Uterus (tissue), 4 donors: ENCODE measurements around the gene MMP12. TPM values are rescaled to one million over a fixed set of nuclear protein-coding genes. Genes with fewer than 3 reads are reported as not detected.

Experiments
- DNase-seq, 2 donors: peaks; one replicate each; pipeline ENCODE4 v3.0.0-alpha.2; 2019 to 2020
- H3K27ac ChIP-seq, 2 donors: fragments of 200-600 bp; sonication (generic); 1 replicate in 1 of 2; 2 replicates in 1 of 2; pipeline ENCODE4 v1.5.1; 2016 to 2018
- H3K27me3 ChIP-seq, 2 donors: fragments of 200-600 bp; sonication (generic); one replicate each; pipeline ENCODE4 v1.5.1; 2018 to 2019; ENCODE audit warnings: control low read depth in 1 of 2
- H3K36me3 ChIP-seq, 2 donors: fragments of 200-600 bp; sonication (generic); one replicate each; pipeline ENCODE4 v1.5.1; 2019; ENCODE audit warnings: control low read depth in 1 of 2
- H3K4me1 ChIP-seq, 2 donors: fragments of 200-600 bp; sonication (generic); one replicate each; pipeline ENCODE4 v1.5.1; 2018 to 2019; ENCODE audit warnings: control low read depth in 1 of 2
- H3K4me3 ChIP-seq, 2 donors: fragments of 200-600 bp; sonication (generic); 1 replicate in 1 of 2; 2 replicates in 1 of 2; pipeline ENCODE4 v1.5.1; 2018 to 2019; ENCODE audit warnings: mild to moderate bottlenecking in 1 of 2
- H3K9me3 ChIP-seq, 2 donors: fragments of 200-600 bp; sonication (generic); one replicate each; pipeline ENCODE4 v1.5.1; 2019; ENCODE audit warnings: control low read depth in 1 of 2
- POLR2A ChIP-seq, 2 donors: fragments of 450-650 bp; IDR thresholded peaks; one replicate each; pipeline ENCODE4 v1.6.1; 2016; ENCODE audit warnings: antibody characterized with exemption in 2 of 2, mild to moderate bottlenecking in 1 of 2, moderate library complexity in 1 of 2
- intact Hi-C: fragments of 100-400 bp; cut with DNase I; formaldehyde crosslinking; loops from one replicate; pipeline ENCODE4 v1.15.1; 2023; ENCODE audit warnings: low total_unique reads
- total RNA-seq, 4 donors: library from RNA; depleted of rRNA in 3 of 4; stranded (reverse); fragments of >200 nt in 3 of 4; gene quantifications; one replicate each; pipeline versions ENCODE4 v1.1.0 to v1.2.4, GENCODE V29; 2014 to 2023
- TF ChIP-seq, protein P1 (sequence below), 4 experiments: fragments of 200-600 bp in 2 of 4; fragments of 450-650 bp in 2 of 4; sonication (generic) in 2 of 4; IDR thresholded peaks; one replicate each; pipeline ENCODE4 v1.5.1; 2016 to 2019; ENCODE audit warnings: antibody characterized with exemption in 4 of 4, mild to moderate bottlenecking in 2 of 4, moderate library complexity in 1 of 4
- donor health status: DM: yes; HTN: yes; CAD: no.

The MMP12 gene
- total RNA-seq, 4 donors from 2014 or later, result not detected

DNA sequence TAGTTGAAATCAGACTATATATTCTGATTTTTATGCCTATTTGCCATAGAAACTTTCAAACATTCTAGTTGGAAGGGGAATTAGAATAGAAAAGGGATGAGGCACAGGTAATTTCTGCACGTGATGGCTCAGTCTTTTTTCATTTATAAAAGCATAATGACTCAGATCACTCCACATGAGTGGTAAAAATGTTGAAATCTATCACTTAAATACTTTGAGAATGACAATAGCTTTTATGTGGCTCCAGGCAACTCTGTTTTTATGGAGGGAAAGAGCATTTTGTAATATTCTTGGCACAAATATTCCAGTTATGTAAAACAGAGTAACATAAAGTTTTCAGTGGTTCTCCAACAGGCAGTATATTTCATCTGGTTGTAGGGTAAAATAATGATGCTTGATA lies 25.5 kb downstream of the MMP12 start:
- Histone ChIP-seq H3K4me1 (no peaks in the 10 kb centered on the region), H3K4me3 (no peak overlapping the region), H3K9me3 (no peaks in the 10 kb centered on the region), H3K36me3 (no peaks in the 10 kb centered on the region), H3K27ac (no peak overlapping the region), H3K27me3 (no peaks in the 10 kb centered on the region)
- intact Hi-C loops, result no loop called here
- TF ChIP-seq POLR2A (IDR thresholded peaks at IDR 0.05), result no peak
- TF ChIP-seq, protein P1, sequence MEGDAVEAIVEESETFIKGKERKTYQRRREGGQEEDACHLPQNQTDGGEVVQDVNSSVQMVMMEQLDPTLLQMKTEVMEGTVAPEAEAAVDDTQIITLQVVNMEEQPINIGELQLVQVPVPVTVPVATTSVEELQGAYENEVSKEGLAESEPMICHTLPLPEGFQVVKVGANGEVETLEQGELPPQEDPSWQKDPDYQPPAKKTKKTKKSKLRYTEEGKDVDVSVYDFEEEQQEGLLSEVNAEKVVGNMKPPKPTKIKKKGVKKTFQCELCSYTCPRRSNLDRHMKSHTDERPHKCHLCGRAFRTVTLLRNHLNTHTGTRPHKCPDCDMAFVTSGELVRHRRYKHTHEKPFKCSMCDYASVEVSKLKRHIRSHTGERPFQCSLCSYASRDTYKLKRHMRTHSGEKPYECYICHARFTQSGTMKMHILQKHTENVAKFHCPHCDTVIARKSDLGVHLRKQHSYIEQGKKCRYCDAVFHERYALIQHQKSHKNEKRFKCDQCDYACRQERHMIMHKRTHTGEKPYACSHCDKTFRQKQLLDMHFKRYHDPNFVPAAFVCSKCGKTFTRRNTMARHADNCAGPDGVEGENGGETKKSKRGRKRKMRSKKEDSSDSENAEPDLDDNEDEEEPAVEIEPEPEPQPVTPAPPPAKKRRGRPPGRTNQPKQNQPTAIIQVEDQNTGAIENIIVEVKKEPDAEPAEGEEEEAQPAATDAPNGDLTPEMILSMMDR (IDR thresholded peaks at IDR 0.05), result no peak
- no peak for DNase-seq

DNA sequence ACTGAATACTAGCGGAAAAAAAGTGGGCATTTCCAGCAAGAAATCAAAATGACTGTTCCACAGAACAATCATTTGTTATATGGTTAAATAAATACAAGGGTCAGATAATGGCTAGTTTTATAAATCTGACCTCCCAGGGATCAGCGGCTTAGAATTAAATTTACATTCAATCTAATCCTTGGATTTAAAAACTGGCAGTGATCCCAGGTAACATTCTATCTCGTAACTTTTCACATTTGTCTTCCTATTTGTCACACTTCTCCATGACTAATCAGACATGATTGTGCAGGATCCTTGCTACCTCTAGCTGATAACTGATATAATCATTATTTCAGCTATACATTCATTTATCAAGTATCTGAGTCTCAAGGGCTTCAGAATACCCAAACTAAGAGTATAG lies 28.5 kb downstream of the MMP12 start:
- no peak overlapping the region for H3K27ac ChIP-seq
- no peak for DNase-seq
- H3K36me3 ChIP-seq, result no peaks in the 10 kb centered on the region
- intact Hi-C loops, result no loop called here
- TF ChIP-seq, protein P1 (IDR thresholded peaks at IDR 0.05), result no peak
- TF ChIP-seq POLR2A (IDR thresholded peaks at IDR 0.05), result no peak
- no peaks in the 10 kb centered on the region for H3K4me1 ChIP-seq
- no peaks in the 10 kb centered on the region for H3K9me3 ChIP-seq
- no peaks in the 10 kb centered on the region for H3K27me3 ChIP-seq
- no peak overlapping the region for H3K4me3 ChIP-seq

DNA sequence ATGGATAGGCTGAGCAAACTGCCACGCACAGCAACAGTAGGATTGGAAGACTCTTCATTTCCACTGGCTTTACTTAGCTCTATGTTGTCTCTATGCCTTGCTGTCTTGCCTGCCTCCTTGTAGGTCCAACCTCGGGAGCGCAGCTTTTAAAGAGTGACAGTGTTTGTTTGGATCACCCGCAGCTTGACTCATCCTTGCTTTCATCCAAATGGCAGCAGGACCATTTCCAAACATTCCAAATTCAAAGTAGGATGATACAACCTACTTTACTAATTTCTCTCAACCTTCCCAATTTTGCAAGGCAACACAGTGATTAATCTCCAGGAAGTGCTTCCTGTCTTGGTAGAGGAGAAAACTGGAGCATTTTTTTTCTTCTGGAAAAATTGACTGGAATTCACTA lies 31.3 kb downstream of the MMP12 start, which contains the start of gene MMP3:
Gene MMP3, minus strand, starts transcription at position 121 of the 400 bp plus-strand sequence. Its CDS starts 63 bp downstream, at position 58.
- no peak within 1 kb of the TSS for H3K27ac ChIP-seq
- TF ChIP-seq POLR2A (IDR thresholded peaks at IDR 0.05), result no peak
- TF ChIP-seq, protein P1 (IDR thresholded peaks at IDR 0.05), result no peak
- H3K4me1 ChIP-seq, result no peaks in the 10 kb centered on the region
- intact Hi-C loops, result no loop called here
- H3K36me3 ChIP-seq, result no peaks in the 10 kb centered on the region
- H3K4me3 ChIP-seq, result no peak within 1 kb of the TSS
- H3K9me3 ChIP-seq, result no peaks in the 10 kb centered on the region
- H3K27me3 ChIP-seq, result no peaks in the 10 kb centered on the region
- no peak for DNase-seq

DNA sequence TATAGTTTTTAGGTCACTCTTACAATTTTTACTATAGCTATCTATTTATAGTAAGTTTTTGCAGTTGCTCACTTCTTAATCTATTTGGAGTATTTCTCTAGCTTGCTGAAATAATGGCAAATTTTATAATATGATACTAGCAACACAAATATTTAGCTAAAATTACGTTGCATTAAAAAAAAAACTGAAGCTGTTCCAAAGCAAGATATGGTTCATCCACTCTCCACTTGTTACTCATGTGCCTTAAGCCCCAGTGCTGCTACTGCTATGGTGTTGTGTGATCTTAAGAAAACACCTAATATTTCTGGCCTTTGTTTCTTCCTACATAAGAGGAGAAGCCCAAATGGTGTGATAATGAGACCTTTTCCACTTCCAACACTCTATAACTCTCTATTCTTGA lies 31.9 kb downstream of the MMP12 start:
- no peaks in the 10 kb centered on the region for H3K4me1 ChIP-seq
- H3K4me3 ChIP-seq, result no peak overlapping the region
- no peak for DNase-seq
- TF ChIP-seq, protein P1 (IDR thresholded peaks at IDR 0.05), result no peak
- no peak for TF ChIP-seq POLR2A (IDR thresholded peaks at IDR 0.05)
- no peak overlapping the region for H3K27ac ChIP-seq
- no peaks in the 10 kb centered on the region for H3K27me3 ChIP-seq
- intact Hi-C loops, result no loop called here
- no peaks in the 10 kb centered on the region for H3K36me3 ChIP-seq
- no peaks in the 10 kb centered on the region for H3K9me3 ChIP-seq

DNA sequence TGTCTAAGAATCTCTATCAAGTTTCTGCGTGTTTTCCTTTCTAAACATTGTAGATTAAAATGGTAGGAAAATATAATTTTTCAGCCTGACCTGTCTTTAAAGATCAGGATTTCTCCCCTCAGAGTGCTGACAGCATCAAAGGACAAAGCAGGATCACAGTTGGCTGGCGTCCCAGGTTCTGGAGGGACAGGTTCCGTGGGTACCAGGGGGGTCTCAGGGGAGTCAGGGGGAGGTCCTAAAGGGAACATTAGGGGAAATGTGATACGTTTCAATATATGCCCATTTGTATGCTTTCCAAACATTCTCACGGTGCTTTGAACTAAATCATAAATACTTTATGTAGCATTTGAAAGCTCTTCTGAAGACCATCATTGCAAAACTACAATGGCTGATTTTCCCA lies 34.8 kb downstream of the MMP12 start:
- no peaks in the 10 kb centered on the region for H3K9me3 ChIP-seq
- no peaks in the 10 kb centered on the region for H3K27me3 ChIP-seq
- H3K27ac ChIP-seq, result no peak overlapping the region
- H3K4me1 ChIP-seq, result no peaks in the 10 kb centered on the region
- TF ChIP-seq POLR2A (IDR thresholded peaks at IDR 0.05), result no peak
- TF ChIP-seq, protein P1 (IDR thresholded peaks at IDR 0.05), result no peak
- intact Hi-C loops, result no loop called here
- no peaks in the 10 kb centered on the region for H3K36me3 ChIP-seq
- no peak overlapping the region for H3K4me3 ChIP-seq
- DNase-seq, result no peak
